Umbilical cord (tissue), 2 donors: Measurements from ENCODE around the gene SCN9A. TPM values are rescaled to one million over a fixed set of nuclear protein-coding genes. Genes with fewer than 3 reads are reported as not detected.
A peak's percentile ranks its signal among the peaks of the same experiment; 100 is the strongest.
"Not testable (repeated sequence)": the region's sequence is repeated elsewhere in the genome, so short reads cannot be mapped to it uniquely, and the experiment has no call there.

Experiments
- DNase-seq: peaks from one replicate; pipeline ENCODE4 v3.0.0-alpha.2; 2015; ENCODE audit warnings: low spot score
- total RNA-seq: library from RNA; depleted of rRNA; stranded (reverse); fragments of >200 nt; gene quantifications from one replicate; pipeline ENCODE4 v1.2.3, GENCODE V29; 2014; ENCODE audit warnings: low replicate concordance; ENCODE audit not compliant: insufficient read depth

SCN9A gene
- total RNA-seq, 1 donor from 2014 or later: 8.2 TPM

DNA sequence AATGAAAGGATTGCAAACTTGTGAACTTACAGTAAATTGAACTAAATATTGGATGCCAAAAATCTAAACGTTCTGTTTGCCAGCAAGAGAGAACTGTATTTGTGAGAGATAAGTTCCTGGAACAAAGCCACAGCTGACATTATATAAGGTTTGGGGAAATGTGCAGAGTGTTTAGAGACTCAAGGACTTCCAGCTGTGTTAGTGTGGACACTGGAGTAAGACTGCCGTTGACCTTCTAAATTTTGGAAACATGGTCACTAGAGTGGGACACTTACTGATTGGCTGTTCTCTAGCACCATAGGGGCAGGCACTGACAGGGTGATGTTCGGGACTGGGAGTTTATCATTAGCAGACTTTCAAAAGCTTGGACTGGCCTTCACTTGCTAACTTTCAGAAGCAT is 40.5 kb downstream of the SCN9A start:
- DNase-seq: peak; percentile 18

DNA sequence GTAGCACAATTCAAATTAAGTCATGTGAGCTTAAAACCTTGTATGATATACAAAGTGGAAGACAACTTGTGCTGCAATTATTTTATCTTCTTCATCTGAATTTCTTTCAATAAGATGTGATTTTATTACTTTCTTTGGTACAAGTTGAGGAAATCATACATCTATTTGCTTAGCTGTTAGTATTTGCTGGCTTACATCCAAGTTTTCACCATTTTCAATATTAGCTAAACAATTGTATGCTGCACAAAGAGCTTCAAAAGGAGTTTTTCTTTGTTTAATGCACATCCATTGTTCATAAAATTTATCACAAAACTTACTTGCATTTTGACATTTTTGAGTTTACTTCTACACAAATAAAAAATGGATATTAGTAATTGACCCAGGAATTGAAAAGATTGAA is 40.9 kb downstream of the SCN9A start:
- DNase-seq: no peak

DNA sequence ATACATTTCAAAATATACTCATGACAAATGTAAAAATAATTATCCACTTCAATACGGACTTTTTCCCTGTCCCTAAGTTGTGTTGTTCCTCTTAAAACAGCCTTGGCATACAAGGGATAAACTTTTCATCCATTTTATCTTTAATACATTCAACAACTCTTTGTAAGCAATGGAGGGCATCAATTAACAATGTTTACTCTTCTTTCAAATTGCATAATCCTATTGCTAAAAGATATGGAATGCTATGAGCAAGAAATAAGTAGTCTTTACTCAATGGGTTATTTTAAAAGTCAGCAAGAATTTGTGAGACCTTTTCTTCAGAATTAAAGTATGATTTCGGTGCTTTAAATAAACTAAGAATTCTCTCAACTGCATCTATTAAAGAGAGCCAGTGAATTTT is 41.9 kb downstream of the SCN9A start:
- no peak for DNase-seq

DNA sequence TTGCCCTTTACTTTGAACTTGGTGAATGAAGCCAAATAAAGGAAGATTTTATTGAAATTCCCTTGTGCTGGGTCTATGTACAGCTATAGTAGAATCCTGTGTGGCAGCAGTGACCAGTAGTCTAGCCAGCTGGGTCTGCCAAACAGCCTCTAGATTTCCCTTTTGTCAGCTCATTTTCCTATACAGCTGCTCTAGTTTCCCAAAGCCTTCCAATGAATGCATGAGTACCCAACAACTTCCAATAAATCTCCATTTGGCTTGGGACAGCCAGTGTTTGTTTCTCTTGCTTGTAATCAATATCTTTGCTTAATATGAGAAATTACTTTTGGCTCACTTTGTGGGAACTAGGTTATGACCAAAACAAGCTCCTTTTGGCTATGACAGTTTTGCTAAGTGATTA is 43.6 kb downstream of the SCN9A start:
- no peak for DNase-seq

DNA sequence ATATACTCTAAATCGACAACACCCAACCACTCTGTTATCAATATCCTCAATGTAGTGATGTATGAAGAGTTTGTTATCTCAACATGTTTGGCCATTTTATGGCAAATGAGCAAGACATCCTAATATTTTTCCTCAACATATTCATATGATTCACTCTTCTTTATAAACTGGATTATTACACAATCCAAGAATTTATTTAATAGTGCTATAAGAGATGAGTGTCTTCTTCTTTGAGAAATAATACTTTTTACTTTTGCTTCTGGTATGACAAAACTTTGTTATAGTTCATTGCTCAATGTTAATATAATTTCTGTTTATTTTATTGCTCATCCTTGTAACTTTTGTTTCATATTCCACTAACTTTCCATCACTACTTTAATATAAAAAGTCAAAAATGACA is 44.3 kb downstream of the SCN9A start:
- no peak for DNase-seq

DNA sequence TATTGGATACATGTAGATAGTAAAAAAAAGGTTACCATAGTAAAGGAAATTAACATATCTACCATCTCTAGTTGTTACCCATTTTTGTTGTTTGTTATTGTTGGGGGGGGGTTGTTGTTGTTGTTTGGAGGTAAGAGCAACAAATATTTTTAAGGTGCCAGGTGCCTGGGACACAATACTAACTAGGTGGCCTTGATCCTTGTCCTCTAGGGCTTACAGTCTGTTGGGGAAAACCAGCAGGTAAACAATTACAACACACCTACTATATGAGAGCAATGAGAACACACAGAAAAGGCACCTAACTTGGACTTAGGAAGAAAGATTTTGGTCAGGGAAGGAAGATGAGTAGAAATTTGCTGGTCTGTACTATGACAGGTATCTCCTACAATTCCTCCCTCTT is 46.3 kb downstream of the SCN9A start:
- no peak for DNase-seq

DNA sequence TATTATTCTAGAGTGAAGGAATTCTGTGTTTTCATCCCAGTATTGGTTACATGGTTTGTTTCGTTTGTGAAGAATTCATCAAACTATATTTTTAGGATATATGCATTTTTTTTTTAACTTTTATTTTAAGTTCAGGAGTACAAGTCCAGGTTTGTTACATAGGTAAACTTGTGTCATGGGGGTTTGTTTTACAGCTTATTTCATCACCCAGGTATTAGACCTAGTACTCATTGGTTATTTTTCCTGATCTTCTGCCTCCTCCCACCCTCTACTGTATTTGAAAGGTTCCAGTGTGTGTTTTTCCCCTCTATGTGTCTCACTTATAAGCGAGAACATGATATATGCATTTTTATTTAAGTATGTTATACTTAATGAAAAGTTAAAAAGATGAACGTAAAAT is 47.6 kb downstream of the SCN9A start:
- DNase-seq: no peak

DNA sequence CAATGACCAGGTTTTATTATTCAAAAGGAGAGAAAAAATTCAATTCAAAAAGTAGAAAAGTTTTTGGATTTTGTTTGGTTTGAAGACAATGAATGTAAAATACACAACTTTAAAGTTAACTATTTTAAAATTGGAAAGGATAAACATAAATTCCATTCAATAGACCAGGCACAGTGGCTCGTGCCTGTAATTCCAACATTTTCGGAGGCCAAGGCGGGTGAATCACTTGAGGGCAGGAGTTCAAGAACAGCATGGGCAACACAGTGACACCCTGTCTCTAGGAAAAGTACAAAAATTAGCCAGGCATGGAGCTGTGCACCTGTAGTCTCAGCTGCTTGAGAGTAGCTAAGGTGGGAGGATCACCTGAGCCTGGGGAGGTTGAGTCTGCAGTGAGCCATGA is 54.7 kb downstream of the SCN9A start:
- DNase-seq: no peak

DNA sequence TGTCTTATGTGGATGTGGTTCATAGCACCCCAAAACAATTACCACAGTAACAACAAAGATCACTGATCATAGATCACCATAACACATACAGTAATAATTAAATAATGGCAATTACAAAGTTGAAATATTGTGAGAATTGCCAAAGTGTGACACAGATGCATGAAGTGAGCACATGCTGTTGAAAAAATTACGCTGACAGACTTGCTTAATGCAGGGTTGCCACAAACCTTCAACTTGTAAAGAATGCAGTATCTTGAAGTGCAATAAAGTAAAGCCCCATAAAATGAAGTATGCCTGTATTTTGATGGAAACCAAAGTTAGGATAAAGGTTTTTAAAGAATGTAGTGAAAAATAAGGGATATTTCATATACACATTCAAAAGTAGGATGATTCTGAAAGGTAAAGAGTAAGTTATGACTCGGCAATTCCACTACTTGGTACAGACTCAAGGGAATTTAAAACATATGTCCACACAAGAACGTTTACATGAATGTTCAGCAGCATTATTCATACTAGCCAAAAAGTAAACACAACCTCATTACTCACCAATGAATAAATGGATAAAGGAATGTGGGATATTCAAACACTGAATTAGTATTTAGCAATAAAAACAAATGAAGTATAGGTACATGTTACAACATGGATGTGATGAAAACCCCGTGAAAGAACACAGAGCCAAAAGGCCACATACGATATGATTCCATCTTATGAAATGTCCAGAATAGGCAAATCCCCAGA is 61.6 kb downstream of the SCN9A start:
- DNase-seq: no peak

DNA sequence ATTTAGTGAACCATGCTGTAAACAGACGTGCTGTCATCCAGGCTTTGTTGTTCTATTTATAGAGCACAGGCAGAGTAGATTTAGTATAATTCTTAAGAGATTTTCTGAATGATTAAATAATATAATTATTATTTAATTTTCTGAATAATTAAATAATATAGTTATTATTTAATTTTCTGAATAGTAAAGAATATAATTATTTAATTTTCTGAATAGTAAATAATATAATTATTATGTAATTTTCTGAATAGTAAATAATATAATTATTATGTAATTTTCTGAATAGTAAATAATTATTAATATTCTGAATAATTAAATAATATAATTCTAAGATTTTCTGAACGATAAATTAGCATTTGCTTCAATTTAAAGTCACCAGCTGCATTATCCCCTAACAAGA is 62.9 kb downstream of the SCN9A start:
- not testable (repeated sequence) for DNase-seq

DNA sequence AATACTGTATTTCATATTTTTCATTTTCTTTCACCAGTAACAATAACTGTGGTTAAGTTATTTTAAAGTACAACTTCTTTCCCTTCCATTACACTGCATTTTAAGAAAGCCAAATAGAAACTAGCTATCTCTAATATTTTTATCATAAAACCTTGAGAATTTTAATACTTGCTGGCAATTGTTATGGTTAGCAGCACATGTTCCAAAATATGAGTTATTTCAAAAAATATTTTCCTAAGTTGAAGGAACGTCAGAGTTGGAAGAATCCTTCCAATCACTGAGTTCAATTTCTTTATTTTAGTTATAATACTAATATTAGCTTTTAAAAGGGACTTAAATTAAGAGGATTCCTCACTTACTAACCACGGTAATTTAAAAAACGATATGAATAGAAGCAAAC is 68.4 kb downstream of the SCN9A start:
- DNase-seq: no peak

DNA sequence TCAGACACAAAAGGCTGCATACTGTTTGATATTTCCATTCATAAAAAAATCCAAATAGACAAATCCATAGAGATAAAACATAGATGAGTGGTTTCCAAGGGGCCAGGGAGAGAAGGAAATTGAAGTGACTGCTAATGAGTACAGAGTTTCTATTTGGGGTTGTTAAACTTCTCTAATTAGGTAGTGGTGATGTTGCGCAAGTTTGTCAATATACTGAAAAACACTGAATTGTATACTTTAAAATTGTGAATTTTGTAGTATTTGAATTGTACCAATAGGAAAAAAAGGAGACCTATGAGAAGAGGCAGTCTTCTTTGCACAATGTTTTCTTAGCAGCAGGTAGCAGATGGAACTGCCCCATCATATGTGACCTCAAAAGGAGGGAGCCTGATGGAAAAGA is 71.1 kb downstream of the SCN9A start:
- DNase-seq: no peak

DNA sequence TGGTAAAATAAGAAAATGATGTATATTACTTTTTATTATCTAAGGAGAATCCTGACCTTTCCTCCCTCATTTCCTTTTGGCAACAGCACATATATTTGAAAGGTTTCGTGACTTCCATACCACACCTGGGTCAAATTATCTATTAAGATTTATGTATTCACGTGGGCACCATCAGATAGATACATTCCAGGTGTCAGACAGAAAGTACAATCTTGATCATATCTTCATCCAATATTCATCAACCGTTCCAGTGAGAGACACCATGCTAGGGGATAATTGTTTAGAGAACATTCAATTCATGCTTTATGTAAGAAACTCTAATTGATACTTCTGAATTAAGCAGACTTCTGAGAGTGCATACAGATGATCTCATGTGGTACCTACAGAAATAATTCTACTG is 73.7 kb downstream of the SCN9A start:
- DNase-seq: no peak

DNA sequence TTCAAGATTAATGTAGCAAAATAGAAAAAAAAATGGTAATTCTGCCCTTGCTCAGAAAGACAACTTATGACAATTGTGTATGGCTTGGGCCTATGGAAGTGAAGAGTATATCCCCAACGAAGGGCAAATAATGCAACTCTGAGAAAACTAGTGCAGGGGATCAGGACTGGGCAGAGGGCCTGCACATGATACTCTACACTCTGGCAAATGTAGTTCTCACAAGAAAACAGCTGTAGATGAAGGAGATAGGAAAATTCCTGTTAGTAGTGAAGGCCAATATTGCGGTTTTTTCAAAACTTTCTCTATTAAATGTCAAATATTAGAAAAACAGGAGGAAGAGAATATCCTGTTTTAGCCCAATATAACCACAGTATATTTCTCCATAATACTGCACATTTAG is 77.8 kb downstream of the SCN9A start:
- no peak for DNase-seq

DNA sequence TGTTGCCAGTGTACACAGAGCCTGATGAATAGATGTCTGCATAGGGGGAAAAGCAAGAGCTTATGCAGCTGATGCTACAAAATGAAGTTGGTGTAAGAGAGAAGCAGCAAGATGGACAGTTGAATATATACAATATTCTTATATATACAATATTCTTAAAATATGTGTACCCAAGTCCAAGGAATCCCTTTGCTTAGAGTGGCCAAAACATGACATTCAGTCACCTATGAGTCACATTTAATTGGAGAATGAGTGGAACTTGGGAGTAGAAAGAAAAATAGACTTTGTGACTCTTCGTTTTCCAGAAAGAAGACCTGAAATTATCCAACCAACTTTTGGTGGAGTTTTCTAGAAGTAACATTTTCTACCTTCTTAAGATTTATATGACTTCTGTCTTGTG is 81.8 kb downstream of the SCN9A start:
- DNase-seq: no peak

DNA sequence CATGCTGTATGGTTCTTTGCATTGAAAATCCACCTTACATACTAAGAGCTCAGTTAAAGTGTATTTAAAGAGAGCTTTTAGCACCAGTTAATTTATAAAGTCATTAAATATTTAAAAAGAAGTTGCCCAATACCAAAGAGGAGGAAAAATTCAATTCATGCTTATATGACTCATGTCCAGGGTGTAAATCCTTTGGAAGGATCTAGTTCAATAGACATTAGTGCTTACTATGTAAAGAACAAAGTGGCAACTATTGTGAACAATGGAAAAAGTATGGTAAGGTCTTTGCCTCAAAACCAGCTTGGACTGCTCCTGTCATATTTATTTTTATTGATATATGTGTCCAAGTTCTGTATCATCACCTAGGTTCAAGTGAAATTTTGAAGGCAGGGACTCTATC is 90.5 kb downstream of the SCN9A start:
- no peak for DNase-seq

DNA sequence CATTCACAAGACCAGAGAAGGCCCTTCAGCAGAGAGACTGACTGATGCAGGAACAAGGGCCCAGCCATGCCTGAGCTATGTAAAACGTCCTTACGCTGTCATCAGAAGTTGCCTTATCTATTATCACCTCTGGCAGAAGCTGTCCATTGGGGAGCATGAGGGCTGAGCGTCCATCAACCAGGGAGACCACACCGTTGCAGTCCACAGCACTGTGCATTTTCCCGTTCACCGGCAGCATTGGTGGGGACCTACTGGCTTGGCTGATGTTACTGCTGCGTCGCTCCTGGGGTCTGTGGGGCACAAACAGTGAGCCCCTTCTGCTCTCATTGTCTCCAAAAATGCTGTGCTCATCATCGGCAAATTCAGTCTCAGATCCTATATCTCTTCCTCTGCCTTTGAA is 91.4 kb downstream of the SCN9A start:
- no peak for DNase-seq

DNA sequence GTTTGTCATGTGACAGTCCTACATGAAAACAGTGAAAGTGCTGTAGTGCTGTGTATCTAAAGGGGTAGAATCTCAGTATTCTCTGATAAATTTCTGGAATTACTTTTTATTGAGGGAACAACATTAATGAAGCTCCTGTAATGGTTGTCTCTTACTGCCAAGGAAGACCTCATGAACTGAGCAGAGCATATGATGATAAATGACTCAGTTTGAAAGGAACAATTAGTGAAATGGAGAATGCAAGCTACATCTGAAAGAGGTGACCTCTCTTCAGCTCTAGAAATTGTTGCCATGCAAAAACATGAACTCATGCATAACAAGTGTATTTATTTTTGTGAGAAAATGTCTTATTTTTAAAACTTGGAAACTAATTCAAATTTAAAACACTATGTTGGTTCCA is 93.6 kb downstream of the SCN9A start:
- DNase-seq: no peak

DNA sequence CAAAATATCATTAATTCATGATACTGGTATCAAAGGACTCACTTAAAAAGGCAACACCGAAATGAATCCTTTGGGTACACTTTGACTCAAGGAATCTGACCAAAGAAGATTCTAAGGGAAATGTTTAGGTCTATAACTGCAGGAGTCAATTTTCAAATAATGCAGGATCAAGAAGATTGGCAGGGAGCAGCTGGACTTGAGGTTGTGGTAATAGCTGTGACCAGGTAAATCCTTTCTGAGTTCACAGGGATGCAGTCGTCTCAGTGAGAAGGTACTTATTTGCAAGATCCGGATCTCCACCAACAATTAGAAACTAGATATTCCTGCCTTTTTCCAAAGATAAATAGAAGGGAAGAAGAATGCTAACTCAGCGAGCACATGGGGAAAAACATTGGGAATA is 96.9 kb downstream of the SCN9A start:
- no peak for DNase-seq

DNA sequence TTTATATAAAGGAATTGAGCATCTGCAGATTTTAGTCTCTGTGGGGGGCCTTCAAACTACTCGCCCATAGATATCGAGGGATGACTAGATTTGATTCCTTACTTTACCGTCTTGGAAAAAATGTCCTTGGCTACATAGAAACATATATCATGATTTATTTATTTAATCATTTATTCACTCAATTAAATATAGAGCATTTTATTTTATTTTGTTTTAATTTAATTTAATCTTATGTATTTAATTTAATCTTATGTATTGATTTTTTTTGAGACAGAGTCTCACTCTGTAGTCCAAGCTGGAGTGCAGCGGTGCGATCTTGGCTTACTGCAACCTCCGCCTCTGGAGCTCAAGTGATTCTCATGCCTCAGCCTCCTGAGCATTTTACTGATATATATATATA is 105.4 kb downstream of the SCN9A start:
- no peak for DNase-seq

DNA sequence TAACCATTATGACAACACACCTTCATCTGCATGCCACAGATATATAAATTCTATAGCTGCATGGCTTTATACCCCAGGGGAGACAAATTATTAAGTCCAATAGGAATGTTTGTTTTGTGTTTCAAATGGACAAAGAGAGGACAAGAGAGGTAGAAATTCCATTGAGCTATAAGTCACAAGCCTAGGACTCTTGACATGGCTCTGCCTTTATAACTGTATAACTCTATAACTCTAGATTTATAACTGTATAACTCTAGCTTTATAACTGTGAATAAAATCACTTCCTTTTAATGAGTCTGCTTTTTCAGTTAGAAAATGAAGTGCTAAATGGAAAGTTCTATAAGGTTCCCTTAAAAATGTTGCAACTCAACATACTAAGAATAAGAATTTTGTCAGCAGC is 106.4 kb downstream of the SCN9A start:
- no peak for DNase-seq

DNA sequence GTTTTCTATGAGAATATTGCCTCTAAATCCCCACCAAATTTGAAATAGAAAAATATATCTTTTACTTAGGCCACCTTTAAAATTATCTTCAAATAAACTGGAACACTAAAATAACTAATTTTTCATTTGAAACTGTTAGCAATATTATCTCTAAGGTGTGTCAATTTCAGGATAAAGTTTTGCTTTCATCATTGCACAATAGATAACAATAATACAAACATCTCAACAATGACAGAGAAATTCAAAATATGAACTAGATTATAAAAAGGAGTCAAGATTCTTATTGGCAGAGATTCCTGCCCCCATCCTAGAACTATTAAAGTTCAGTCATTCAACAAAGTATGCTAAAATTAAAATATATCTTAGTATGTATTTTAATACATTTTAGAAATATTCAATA is 117.9 kb downstream of the SCN9A start:
- DNase-seq: no peak

DNA sequence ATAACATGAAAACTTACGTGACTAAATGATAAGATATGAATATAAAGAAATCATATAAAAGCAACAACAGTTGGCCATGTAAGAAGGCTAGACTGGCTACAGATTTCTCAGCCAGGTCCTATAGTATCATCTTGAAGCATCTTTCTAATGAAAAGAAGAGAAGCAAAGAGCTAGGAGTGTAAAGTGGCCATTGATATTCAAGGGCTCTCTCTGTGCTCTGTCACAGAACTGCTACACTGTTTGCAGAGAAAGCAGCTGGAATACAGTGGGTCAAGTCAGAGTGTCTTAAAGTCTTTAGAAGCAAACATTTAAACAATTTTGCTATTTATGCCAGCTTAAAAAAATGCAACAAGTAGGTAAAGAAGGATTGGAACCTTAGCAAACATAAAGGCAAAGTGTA is 118.8 kb downstream of the SCN9A start:
- no peak for DNase-seq

DNA sequence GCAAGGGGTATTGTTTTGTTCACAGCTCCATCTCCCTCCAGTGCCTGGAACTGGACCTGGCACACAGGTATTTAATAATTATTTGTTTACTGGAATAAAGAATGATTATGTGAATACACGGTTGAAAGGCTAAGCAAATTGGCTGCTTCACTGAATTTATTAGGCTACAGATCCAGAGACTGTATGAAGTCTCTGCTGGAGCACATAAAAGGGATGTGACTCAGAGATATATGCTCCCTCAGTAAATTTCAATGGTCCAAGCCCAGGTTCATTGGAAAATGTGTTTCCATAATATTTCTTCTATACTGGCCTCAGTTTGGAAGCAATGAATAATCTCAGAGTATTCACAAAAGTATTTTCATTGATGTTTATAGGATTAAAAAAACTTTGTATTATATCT is 126.4 kb downstream of the SCN9A start:
- no peak for DNase-seq
